Rectal smooth muscle tissue (tissue), 1 donor: ENCODE data around the gene SPNS2.

Source experiments
- H3K27ac ChIP-seq: one replicate; pipeline ENCODE4 v1.7.0; 2013; ENCODE audit warnings: low read depth, low read length, inconsistent platforms
- H3K27me3 ChIP-seq: one replicate; pipeline ENCODE4 v1.7.0; 2013; ENCODE audit warnings: low read length; ENCODE audit not compliant: control insufficient read depth, insufficient read depth
- H3K36me3 ChIP-seq: one replicate; pipeline ENCODE4 v1.7.0; 2013; ENCODE audit warnings: low read length; ENCODE audit not compliant: control insufficient read depth, insufficient read depth
- H3K4me1 ChIP-seq: one replicate; pipeline ENCODE4 v1.7.0; 2013; ENCODE audit warnings: low read length; ENCODE audit not compliant: control insufficient read depth, insufficient read depth
- H3K4me3 ChIP-seq: one replicate; pipeline ENCODE4 v1.7.0; 2013; ENCODE audit warnings: low read length
- H3K9ac ChIP-seq: one replicate; pipeline ENCODE4 v1.7.0; 2013; ENCODE audit warnings: low read length

The SPNS2 gene

DNA sequence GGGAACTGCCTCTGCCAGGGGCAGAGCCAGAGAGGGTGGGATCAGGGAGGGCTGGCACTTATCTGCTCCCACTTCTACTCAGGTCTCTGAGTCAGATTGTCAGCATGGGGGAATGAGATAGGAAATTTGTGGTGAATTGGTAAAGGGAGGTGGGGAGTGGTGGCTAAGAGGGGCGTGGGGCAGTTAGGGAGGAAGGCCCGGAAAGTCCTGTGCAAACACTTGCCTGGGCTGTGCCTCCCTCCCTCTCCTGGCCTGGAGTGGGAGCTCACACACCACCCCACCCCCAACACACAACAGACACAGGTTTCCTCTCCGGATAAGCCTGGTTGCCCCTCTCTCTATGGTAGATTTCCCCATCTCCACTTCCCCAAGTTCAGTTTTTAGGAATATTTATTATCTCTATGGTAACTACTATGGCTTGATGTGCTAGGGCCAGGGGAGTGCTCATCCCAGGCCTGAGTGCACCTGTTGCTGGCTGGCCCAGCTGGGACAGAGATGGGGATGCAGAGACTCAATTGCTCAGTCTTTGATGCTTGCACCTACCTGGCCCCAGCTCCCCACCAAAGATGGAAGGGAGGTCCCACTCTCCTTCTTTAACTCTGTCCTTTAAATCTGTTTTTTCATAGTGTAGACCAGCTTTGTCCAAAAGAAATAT, 2.7 kb downstream of the SPNS2 start:
- Histone ChIP-seq H3K9ac (no peak overlapping the region), H3K36me3 (no peaks in the 10 kb centered on the region), H3K4me3 (no peak overlapping the region), H3K4me1 (no peaks in the 10 kb centered on the region), H3K27me3 (peaks cover 9% of the 10 kb centered on the region), H3K27ac (no peak overlapping the region)

DNA sequence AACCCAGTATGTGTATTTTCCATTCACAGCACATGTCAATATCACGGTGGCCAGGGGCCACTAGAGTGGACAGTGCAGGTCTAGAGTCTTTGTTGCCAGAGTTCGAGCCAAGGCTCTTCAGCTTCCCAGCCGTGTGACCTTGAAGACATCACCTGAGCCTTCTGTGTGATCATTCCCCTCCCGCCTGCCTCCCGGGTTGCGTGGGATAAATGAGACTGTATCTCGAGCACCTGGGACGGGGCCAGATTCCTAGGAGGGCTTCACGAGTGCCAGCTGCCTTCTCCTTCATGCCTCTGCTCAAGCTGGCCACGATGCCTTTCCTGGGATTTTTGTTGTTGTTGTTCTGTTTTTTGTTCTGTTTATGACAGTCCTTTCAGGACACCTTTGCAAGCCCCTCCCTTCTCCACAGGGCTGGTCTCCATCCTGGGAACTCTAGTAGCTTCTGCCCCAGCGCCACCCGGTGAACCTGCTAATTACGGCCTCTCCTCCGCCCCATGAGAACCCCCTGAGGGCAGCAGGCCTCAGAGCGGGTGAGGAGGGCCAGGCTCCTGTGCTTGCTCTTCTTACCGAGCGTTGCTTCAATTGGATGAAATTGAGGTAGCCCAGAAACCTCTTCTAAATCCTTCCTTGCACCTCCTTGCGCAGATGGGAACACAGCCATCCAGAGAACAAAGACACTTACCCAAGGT, 3.9 kb downstream of the SPNS2 start:
- Histone ChIP-seq H3K9ac (no peak overlapping the region), H3K36me3 (no peaks in the 10 kb centered on the region), H3K27me3 (peaks cover 9% of the 10 kb centered on the region), H3K4me1 (no peaks in the 10 kb centered on the region), H3K4me3 (no peak overlapping the region), H3K27ac (no peak overlapping the region)

DNA sequence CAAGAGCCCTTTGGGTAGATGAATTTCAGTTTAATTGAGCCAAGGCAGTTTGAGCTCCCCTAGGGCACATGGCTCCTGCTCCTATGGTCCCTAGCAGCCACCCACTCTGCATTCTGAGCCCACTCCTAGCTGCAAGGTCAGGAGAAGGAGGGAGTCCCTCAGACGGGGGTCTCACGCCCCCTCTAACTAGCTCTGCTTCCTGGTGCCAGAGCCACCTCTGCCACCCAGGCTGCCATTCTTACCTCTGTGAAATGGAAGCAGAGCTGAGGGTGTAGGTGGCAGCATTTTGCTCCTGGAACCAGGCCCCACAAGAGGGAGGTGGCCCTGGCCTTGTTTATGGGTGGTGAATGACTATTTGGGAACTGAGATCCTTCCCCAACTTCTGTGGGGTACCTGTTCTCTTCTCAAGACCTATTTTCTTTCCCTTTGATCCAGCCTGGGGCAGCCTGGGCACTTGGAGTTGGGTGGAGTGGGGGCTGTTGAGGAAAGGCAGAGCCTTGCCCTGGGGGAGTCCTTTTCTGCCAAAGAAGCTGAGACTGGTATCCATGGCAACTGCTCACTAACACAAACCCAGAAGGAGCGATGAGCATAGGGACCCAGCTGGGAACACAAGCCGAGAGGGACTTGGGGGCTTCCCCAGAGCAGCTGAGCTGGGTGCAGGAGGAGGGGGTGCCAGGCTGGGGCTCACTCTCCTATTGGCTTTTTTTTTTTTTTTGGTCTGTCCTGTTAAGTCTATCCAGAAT, 4.8 kb downstream of the SPNS2 start:
- Histone ChIP-seq H3K4me1 (no peaks in the 10 kb centered on the region), H3K36me3 (no peaks in the 10 kb centered on the region), H3K9ac (no peak overlapping the region), H3K4me3 (no peak overlapping the region), H3K27ac (no peak overlapping the region), H3K27me3 (peaks cover 9% of the 10 kb centered on the region)

DNA sequence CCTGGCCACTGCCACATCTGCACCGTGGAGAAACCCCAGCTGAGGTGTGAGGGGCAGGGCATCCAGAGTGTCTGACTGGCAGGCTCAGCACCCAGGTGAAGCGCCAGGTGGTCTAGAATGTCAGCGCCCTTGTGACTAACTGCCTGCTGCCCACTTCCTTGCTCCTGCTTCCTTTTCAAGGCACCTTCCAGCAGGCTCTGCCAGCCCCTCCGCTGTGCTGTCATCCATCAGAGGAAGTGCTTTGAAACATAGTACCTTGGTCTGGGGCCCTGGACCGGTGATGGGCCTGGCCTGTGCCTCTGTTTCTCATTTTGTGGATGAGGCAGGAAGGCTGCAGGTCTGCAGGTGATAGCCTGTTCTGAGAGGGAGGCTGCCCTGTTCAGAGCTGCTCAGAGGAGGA, 5.5 kb downstream of the SPNS2 start:
- no peaks in the 10 kb centered on the region for H3K4me1 ChIP-seq
- H3K27me3 ChIP-seq = peaks cover 9% of the 10 kb centered on the region
- H3K27ac ChIP-seq = no peak overlapping the region
- H3K4me3 ChIP-seq = no peak overlapping the region
- no peaks in the 10 kb centered on the region for H3K36me3 ChIP-seq
- H3K9ac ChIP-seq = no peak overlapping the region

DNA sequence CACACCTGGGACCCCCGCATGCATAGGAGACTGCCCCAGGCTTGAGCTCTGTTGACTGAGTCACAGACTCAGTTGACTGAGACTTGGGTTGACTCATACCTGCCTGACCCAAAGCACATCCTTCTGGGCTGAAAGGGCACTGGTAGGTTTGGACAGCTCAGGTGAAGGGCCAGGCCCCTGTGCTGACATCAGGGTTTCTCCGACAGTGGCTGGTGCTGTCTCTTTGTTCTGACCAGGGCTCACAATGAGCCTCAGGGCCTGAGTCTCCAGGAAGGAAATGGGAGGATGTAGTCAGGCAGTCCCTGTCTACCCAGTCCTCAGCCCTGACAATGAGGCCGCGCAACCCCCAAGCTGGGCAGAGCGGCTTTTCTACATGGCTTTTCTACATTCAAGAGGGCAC, 6.5 kb downstream of the SPNS2 start:
- Histone ChIP-seq H3K27me3 (peaks cover 9% of the 10 kb centered on the region), H3K4me3 (no peak overlapping the region), H3K9ac (no peak overlapping the region), H3K27ac (no peak overlapping the region), H3K36me3 (no peaks in the 10 kb centered on the region), H3K4me1 (no peaks in the 10 kb centered on the region)

DNA sequence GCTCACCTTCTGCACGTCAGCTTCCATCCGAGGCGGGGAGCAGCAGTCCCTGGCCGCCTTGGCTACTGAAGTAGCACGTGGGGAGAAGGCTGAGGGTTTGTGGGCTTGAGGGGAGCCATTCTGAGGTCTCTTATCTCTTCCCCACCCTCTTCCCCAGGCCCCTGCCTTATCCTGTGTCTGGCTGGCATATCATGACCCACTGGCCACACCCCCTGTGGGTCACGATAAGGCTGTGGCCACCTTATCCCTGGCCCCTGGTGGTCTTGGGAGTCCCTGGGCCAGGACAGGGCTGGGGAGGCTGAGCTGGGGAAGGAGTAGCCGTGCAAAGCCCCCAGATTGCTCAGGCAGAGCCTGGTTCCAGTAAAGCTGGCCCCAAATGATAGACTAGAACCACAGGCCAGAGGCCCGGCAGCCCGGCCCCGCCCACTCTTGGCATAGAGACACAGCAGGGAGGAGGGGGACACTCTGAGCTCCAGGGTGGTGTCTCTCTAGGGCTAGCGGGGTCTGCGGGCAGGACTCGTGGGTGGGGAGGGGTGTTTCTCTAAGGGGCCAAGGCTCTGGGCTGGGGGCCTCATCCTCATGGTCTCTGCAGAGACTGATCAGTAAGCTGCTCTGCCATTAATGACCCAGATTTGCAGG, 7.6 kb downstream of the SPNS2 start:
- Histone ChIP-seq H3K27ac (no peak overlapping the region), H3K4me3 (no peak overlapping the region), H3K9ac (no peak overlapping the region), H3K36me3 (no peaks in the 10 kb centered on the region), H3K4me1 (no peaks in the 10 kb centered on the region), H3K27me3 (peaks cover 3% of the 10 kb centered on the region)

DNA sequence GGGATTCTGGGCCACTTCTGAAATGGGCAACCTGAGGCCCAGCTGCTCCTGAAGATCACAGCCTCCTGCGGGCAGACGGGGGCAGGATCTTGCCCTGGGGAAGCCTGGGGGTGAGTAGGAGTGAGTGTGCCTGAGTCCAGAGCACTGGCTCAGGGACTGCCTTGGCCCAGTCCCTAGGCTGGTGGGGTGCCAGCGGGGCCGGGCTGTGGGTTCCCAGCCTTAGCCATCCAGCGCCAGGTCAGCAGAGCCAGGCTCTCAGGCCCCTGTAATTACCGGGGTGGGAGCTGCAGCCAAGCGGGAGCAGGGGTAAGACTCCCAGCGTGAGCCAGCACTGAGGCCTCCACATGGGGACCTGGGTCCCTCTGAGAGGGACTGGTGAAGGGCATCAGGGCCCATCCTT, 8.2 kb downstream of the SPNS2 start:
- Histone ChIP-seq H3K27me3 (peaks cover 3% of the 10 kb centered on the region), H3K27ac (no peak overlapping the region), H3K9ac (no peak overlapping the region), H3K4me3 (no peak overlapping the region), H3K36me3 (no peaks in the 10 kb centered on the region), H3K4me1 (no peaks in the 10 kb centered on the region)

DNA sequence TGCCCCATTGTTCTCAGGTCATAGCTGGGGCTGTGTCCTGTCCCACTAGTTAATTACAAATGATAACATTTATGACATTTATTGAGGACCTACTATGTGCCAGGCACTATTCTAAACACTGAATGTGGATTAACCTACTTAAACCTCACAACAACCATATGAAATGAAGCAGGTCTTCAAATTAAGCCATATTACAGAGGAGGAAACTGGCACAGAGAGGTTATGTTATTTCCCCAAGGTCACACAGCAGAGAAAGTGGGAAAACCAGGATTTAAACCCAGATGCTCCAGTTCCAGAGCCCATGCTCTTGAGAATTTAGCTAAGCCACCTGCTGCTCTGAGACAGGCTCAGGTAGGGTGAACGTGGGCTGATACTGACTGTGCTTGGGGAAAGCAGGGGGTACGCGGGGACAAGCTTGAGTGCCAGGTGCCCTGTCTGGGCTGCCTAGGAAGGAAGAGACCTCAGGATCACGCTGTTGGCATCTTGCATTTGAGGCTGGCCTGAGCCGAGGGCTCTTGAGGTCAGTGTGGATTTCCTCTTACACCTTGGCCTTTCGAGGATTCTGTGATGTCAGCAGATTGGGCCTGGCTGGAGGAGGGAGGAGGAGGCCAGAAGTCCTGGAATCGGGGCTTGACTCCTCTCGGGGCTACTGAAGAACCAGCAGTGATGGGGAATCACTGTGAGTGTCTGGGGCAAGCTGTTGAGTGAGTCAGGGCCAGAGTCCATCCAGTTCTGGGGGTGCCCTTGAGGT, 8.9 kb downstream of the SPNS2 start:
- H3K27me3 ChIP-seq = peaks cover 3% of the 10 kb centered on the region
- H3K4me1 ChIP-seq = no peaks in the 10 kb centered on the region
- H3K9ac ChIP-seq = no peak overlapping the region
- H3K4me3 ChIP-seq = no peak overlapping the region
- H3K36me3 ChIP-seq = no peaks in the 10 kb centered on the region
- no peak overlapping the region for H3K27ac ChIP-seq

DNA sequence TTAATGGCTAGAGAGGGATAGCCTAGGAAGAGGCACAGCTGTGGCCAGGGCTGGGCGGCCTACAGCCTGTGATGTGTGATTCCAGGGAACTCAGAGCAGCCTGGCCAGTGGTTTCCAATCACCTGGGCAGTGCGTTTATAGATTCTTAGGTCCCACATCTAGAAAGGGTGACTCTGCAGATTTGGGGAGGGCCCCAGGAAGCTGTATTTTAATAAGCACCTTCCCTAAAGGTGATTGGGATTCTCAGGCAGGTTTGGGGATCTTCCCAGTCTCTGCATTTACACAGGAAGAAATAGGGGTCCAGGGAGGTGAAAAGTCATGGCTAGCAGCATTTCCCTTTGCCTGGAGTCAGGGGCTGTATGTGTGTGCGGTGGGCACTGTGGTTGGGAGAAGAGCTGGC, 9.5 kb downstream of the SPNS2 start:
- Histone ChIP-seq H3K4me1 (no peaks in the 10 kb centered on the region), H3K4me3 (no peak overlapping the region), H3K27ac (no peak overlapping the region), H3K36me3 (no peaks in the 10 kb centered on the region), H3K27me3 (no peaks in the 10 kb centered on the region), H3K9ac (no peak overlapping the region)

DNA sequence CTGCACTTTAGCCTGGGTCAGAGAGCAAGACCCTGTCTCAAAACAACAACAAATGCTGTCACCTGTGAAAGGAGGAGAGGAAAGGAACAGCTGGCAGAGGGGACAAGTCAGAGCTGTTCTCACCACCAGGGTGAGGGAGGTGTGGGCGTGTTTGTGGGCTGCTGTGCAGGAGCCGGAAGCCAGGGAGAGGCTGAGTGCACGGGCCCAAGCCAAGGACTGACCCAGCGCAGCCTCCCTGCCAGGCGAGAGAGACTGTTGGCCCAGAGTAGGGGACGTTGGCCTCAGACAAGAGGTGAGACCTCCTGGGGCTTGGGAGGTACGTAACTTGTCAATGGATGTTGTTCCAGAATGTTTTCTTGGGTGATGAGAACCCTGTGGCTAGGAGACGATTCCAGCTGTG, 10.7 kb downstream of the SPNS2 start:
- H3K27ac ChIP-seq = no peak overlapping the region
- no peaks in the 10 kb centered on the region for H3K36me3 ChIP-seq
- H3K27me3 ChIP-seq = no peaks in the 10 kb centered on the region
- no peak overlapping the region for H3K4me3 ChIP-seq
- H3K4me1 ChIP-seq = no peaks in the 10 kb centered on the region
- H3K9ac ChIP-seq = no peak overlapping the region

DNA sequence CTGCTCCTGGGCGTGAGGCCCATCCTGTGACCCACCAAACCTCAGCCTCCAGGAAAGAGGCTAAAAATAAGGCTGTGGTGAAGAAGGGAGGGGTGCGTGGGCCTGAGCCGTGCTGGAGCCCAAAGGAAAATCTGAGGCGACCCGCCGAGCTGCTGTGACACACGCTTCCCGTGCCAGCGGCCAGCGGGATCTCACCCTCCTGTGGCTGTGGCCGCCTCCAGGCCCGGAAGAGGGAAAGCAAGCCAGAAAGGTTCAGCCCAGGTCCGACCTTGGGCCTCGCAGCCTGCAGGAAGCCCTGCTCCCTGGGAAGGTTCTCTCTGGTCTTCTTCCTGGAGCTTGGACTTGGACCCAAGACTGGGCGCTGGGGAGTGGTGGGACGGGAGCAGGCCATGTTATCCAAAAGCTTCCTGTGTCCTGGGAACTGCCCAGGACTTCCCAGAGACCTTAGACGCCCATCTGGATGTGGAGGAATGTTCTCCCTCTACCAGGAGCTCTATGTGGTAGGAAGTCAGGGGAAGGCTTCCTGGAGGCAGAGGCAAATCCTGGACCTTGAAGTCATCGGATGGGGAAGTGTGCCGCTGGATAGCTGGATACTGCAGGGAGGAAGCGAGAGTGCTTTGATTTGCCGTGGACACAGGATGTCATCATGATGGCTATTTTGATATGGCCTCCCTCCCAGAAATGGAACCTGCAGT, 11.4 kb downstream of the SPNS2 start:
- no peaks in the 10 kb centered on the region for H3K4me1 ChIP-seq
- H3K36me3 ChIP-seq = no peaks in the 10 kb centered on the region
- no peaks in the 10 kb centered on the region for H3K27me3 ChIP-seq
- H3K4me3 ChIP-seq = no peak overlapping the region
- H3K27ac ChIP-seq = no peak overlapping the region
- no peak overlapping the region for H3K9ac ChIP-seq

DNA sequence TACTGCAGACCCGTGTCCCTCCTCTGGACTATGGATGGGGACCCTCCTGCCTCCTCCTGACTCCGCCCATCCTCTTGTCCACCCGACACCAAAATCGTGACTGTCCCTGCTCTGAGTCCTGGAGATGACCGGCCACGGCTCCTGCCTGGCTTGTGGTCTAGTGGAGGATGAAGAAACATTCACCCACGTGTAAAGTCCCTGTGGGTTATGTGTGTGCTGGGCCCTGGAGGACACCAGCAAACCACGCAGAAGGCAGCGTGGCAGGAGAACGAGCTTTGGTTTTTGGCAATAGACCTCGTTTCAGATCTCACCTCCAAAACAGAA, 11.9 kb downstream of the SPNS2 start:
- Histone ChIP-seq H3K4me3 (no peak overlapping the region), H3K9ac (no peak overlapping the region), H3K36me3 (no peaks in the 10 kb centered on the region), H3K27ac (no peak overlapping the region), H3K27me3 (no peaks in the 10 kb centered on the region), H3K4me1 (no peaks in the 10 kb centered on the region)
